T-cell (primary cell): ENCODE results near the gene PCDHA3. TPM values are rescaled to one million over a fixed set of nuclear protein-coding genes. Genes with fewer than 3 reads are reported as not detected.
"Not testable (repeated sequence)": the region's sequence is repeated elsewhere in the genome, so short reads cannot be mapped to it uniquely, and the experiment has no call there.

ENCODE experiments used
- ATAC-seq, 4 experiments: fragments of 200-7000 bp in 3 of 4; fragments of 150-1000 bp in 1 of 4; cut with Tn5 transposase; replicated peaks in 1 of 4; 1 replicate in 3 of 4; 2 replicates in 1 of 4; pipeline ENCODE4 v1.10.0; 2021; ENCODE audit warnings: moderate library complexity in 3 of 4, mild to moderate bottlenecking in 2 of 4, moderate number of reproducible peaks in 1 of 4
- CTCF ChIA-PET, 2 donors: fragments of 300-600 bp; sonication (Branson Sonifier 250); formaldehyde crosslinking; loops; one replicate each; lab custom pipeline; 2022; ENCODE audit warnings: antibody characterized with exemption in 2 of 2; lab: Charles Lee
- POLR2A ChIA-PET, 2 donors: fragments of 300-600 bp; sonication (Branson Sonifier 250); formaldehyde crosslinking; loops; one replicate each; lab custom pipeline; 2022; ENCODE audit warnings: antibody characterized with exemption in 2 of 2; lab: Charles Lee
- DNase-seq, 35 experiments: peaks; one replicate each; pipeline versions ENCODE4 v3.0.0 to v3.0.0-alpha.2; 2013 to 2023
- H3K27ac ChIP-seq: one replicate; pipeline ENCODE4 v1.5.1; 2013; ENCODE audit warnings: low read length
- H3K27me3 ChIP-seq, 2 experiments: replicated peaks in 1 of 2; 1 replicate in 1 of 2; 2 replicates in 1 of 2; pipeline versions ENCODE4 v1.6.1 to v1.7.0; 2013; ENCODE audit warnings: low read length in 1 of 2, mixed read lengths in 1 of 2; ENCODE audit not compliant: control insufficient read depth in 2 of 2, insufficient read depth in 2 of 2; ENCODE audit errors: extremely low read depth in 1 of 2
- H3K36me3 ChIP-seq, 2 donors: 1 replicate in 1 of 2; 2 replicates in 1 of 2; pipeline versions ENCODE4 v1.6.1 to v1.7.0; 2013; ENCODE audit warnings: low read length in 1 of 2; ENCODE audit not compliant: control insufficient read depth in 2 of 2, insufficient read depth in 1 of 2; ENCODE audit errors: extremely low read depth in 1 of 2
- H3K4me1 ChIP-seq, 2 experiments: 1 replicate in 1 of 2; 2 replicates in 1 of 2; pipeline versions ENCODE4 v1.6.1 to v1.7.0; 2013; ENCODE audit warnings: low read length in 2 of 2, mixed read lengths in 1 of 2; ENCODE audit not compliant: insufficient read depth in 2 of 2, control insufficient read depth in 1 of 2; ENCODE audit errors: extremely low read depth in 1 of 2
- H3K4me3 ChIP-seq, 2 donors: 1 replicate in 1 of 2; 2 replicates in 1 of 2; pipeline versions ENCODE4 v1.5.1 to v1.7.0; 2013; ENCODE audit warnings: mild to moderate bottlenecking in 2 of 2, low read length in 1 of 2, moderate library complexity in 1 of 2; ENCODE audit not compliant: control insufficient read depth in 1 of 2; ENCODE audit errors: extremely low read depth in 1 of 2
- H3K9me3 ChIP-seq: 2 replicates; pipeline ENCODE4 v1.7.0; 2013
- H3K27ac Mint-ChIP-seq, 2 donors: one replicate each; pipeline ENCODE4 v1.8.0; 2020 to 2021; ENCODE audit warnings: mild to moderate bottlenecking in 2 of 2, mixed read lengths in 2 of 2
- H3K27me3 Mint-ChIP-seq, 2 donors: one replicate each; pipeline ENCODE4 v1.8.0; 2021 to 2022; ENCODE audit warnings: mixed read lengths in 2 of 2
- H3K36me3 Mint-ChIP-seq: one replicate; pipeline ENCODE4 v1.8.0; 2021; ENCODE audit warnings: mixed read lengths
- H3K4me1 Mint-ChIP-seq, 3 donors: one replicate each; pipeline ENCODE4 v1.8.0; 2020 to 2022; ENCODE audit warnings: mixed read lengths in 3 of 3, mild to moderate bottlenecking in 1 of 3
- H3K4me3 Mint-ChIP-seq, 3 donors: one replicate each; pipeline ENCODE4 v1.8.0; 2020 to 2022; ENCODE audit warnings: mild to moderate bottlenecking in 3 of 3, mixed read lengths in 3 of 3, moderate library complexity in 3 of 3
- H3K9me3 Mint-ChIP-seq, 3 donors: one replicate each; pipeline ENCODE4 v1.8.0; 2020 to 2022; ENCODE audit warnings: mixed read lengths in 3 of 3
- WGBS: methylation state at CpG from one replicate; pipeline ENCODE4 v1.1.5; 2013; ENCODE audit warnings: missing lambda C conversion rate; ENCODE audit not compliant: insufficient coverage; 5-methylcytosine and 5-hydroxymethylcytosine counted together
- total RNA-seq, 35 experiments: library from RNA in 6 of 35; stranded (reverse) in 6 of 35; fragments of 120-200 nt in 1 of 35; gene quantifications; one replicate each; pipeline versions ENCODE4 v1.2.1 to v1.2.4 and lab custom pipeline; 2013 to 2026

The PCDHA3 gene
- total RNA-seq, 5 donors from 2014 or later (not counting 1 experiment from before 2014, with no cell fraction given), result not detected

DNA sequence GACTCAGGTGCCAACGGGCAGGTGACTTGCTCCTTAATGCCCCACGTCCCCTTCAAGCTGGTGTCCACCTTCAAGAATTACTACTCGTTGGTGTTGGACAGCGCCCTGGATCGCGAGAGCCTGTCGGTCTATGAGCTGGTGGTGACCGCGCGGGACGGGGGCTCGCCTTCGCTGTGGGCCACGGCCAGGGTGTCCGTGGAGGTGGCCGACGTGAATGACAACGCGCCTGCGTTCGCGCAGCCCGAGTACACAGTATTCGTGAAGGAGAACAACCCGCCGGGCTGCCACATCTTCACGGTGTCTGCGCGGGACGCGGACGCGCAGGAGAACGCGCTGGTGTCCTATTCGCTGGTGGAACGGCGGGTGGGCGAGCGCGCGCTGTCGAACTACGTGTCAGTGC, 13.4 kb upstream of the PCDHA3 start:
- H3K36me3 ChIP-seq, CTCF ChIA-PET, H3K9me3 ChIP-seq, H3K4me1 Mint-ChIP-seq, POLR2A ChIA-PET, H3K4me3 Mint-ChIP-seq, ATAC-seq, H3K4me3 ChIP-seq, DNase-seq, H3K36me3 Mint-ChIP-seq, H3K4me1 ChIP-seq, H3K27ac Mint-ChIP-seq, H3K27ac ChIP-seq: not testable (repeated sequence)
- peaks cover 8 to 45% (median 43%) of the 10 kb centered on the region in 3 donors for H3K9me3 Mint-ChIP-seq
- WGBS, result 65% methylated on average over 43 of the region's 44 CpGs
- peaks cover 2 to 31% of the 10 kb centered on the region in 2 experiments for H3K27me3 ChIP-seq
- H3K27me3 Mint-ChIP-seq, result peaks cover 22 to 36% of the 10 kb centered on the region in 2 donors

DNA sequence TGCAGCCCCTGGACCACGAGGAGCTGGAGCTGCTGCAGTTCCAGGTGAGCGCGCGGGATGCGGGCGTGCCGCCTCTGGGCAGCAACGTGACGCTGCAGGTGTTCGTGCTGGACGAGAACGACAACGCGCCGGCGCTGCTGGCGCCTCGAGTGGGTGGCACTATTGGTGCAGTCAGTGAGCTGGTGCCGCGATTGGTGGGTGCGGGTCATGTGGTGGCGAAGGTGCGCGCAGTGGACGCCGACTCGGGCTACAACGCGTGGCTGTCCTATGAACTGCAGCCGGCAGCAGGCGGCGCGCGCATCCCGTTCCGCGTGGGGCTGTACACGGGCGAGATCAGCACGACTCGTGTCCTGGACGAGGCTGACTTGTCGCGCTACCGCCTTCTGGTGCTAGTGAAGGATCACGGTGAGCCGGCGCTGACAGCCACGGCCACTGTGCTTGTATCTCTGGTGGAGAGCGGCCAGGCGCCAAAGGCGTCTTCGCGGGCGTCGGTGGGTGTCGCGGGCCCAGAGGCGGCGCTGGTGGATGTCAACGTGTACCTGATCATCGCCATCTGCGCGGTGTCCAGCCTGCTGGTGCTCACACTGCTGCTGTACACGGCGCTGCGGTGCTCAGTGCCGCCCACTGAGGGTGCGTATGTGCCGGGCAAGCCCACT, 12.9 kb upstream of the PCDHA3 start:
- ATAC-seq, H3K36me3 ChIP-seq, DNase-seq, H3K4me1 ChIP-seq, POLR2A ChIA-PET, H3K4me3 Mint-ChIP-seq, H3K36me3 Mint-ChIP-seq, H3K9me3 ChIP-seq, H3K4me3 ChIP-seq, H3K27ac Mint-ChIP-seq, H3K4me1 Mint-ChIP-seq, H3K27ac ChIP-seq, CTCF ChIA-PET: not testable (repeated sequence)
- WGBS, result 57% methylated on average over 70 of the region's 70 CpGs
- peaks cover 25 to 40% of the 10 kb centered on the region in 2 donors for H3K27me3 Mint-ChIP-seq
- H3K27me3 ChIP-seq, result peaks cover 2 to 28% of the 10 kb centered on the region in 2 experiments
- H3K9me3 Mint-ChIP-seq, result peaks cover 7 to 44% (median 43%) of the 10 kb centered on the region in 3 donors

DNA sequence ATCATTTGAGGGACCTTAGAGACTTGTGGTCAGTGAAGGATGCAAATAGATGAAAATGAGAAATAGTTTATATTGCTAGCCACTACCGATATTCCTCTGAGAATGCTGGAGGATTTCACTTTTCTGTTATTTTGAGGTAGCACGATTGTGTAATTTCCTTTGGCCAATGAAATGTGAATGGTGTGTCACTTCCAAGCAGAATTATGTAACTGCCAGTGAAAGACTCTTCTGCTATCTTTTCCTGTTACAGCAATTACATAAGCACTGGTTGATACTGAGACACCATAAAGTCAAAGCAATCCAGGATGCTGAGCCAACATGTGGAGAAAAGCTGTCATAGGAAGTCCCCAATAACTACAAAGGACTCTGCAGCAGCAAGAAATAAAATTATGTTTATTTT, 9.8 kb upstream of the PCDHA3 start:
- H3K27me3 ChIP-seq, result peaks cover 2 to 31% of the 10 kb centered on the region in 2 experiments
- ChIA-PET CTCF (no interaction called here), POLR2A (no interaction called here)
- H3K27ac ChIP-seq, result no peak overlapping the region
- H3K36me3 ChIP-seq, result no peaks in the 10 kb centered on the region
- no peaks in the 10 kb centered on the region for H3K4me1 Mint-ChIP-seq
- ATAC-seq (no peak), DNase-seq (no peak)
- H3K9me3 Mint-ChIP-seq, result peaks cover 8 to 39% (median 38%) of the 10 kb centered on the region in 3 donors
- peaks cover 32 to 40% of the 10 kb centered on the region in 2 donors for H3K27me3 Mint-ChIP-seq
- no peak overlapping the region for H3K4me3 Mint-ChIP-seq
- H3K27ac Mint-ChIP-seq, result no peak overlapping the region
- 60% methylated on average over 1 of the region's 2 CpGs for WGBS
- H3K9me3 ChIP-seq, result peaks cover 11% of the 10 kb centered on the region
- no peak overlapping the region for H3K4me3 ChIP-seq
- H3K4me1 ChIP-seq, result no peaks in the 10 kb centered on the region
- peaks cover 8% of the 10 kb centered on the region for H3K36me3 Mint-ChIP-seq

DNA sequence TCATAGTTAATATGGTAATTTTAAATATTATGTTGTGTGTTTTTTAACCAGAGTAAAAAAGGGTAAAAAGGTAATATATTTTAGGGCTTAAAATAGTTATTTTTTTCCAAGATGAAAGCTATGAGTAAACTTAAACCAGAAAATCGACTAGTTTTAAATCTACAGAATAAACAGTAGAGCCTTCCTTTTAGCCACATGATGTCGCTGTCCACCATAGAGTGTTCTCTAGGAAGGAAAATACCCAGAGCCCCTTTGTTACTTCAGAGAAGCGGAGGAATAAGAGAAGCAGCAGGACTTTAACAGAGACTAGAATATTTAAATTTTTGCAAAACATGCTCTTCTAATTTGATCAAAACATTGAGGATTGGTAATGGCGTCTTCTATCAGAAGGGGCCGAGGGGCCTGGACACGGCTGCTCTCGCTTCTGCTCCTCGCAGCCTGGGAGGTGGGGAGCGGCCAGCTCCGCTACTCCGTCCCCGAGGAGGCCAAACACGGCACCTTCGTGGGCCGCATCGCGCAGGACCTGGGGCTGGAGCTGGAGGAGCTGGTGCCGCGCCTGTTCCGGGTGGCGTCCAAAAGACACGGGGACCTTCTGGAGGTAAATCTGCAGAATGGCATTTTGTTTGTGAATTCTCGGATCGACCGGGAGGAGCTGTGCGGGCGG, 6.1 kb upstream of the PCDHA3 start, which contains the start of gene PCDHA2:
Gene PCDHA2, plus strand, starts transcription at position 258 of the 664 bp plus-strand sequence.
- ChIA-PET CTCF (no interaction called here), POLR2A (no interaction called here)
- Histone ChIP-seq H3K27ac (no peak within 1 kb of the TSS), H3K4me1 (no peaks in the 10 kb centered on the region), H3K36me3 (no peaks in the 10 kb centered on the region), H3K27me3 (peaks cover 0 to 22% of the 10 kb centered on the region in 2 experiments), H3K9me3 (peaks cover 6% of the 10 kb centered on the region), H3K4me3 (no peak within 1 kb of the TSS)
- no peak within 1 kb of the TSS for H3K4me3 Mint-ChIP-seq
- 37% methylated on average over 24 of the region's 27 CpGs for WGBS
- DNase-seq, result no peak
- no peak within 1 kb of the TSS for H3K27ac Mint-ChIP-seq
- no peak for ATAC-seq
- H3K27me3 Mint-ChIP-seq, result peaks cover 24 to 30% of the 10 kb centered on the region in 2 donors
- peaks cover under 1% of the 10 kb centered on the region for H3K36me3 Mint-ChIP-seq
- H3K9me3 Mint-ChIP-seq, result peaks cover 5 to 33% (median 30%) of the 10 kb centered on the region in 3 donors
- H3K4me1 Mint-ChIP-seq, result no peaks in the 10 kb centered on the region

DNA sequence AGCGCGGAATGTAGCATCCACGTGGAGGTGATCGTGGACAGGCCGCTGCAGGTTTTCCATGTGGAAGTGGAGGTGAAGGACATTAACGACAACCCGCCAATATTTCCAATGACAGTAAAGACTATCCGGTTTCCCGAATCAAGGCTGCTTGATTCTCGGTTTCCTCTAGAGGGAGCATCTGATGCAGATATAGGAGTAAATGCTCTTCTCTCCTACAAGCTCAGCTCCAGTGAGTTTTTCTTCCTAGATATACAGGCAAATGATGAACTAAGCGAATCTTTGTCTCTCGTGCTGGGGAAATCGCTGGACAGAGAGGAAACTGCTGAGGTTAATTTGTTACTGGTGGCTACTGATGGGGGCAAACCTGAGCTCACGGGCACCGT, 5.6 kb upstream of the PCDHA3 start:
- Histone ChIP-seq H3K4me3 (no peak overlapping the region), H3K36me3 (no peaks in the 10 kb centered on the region), H3K27ac (no peak overlapping the region), H3K9me3 (peaks cover 10% of the 10 kb centered on the region), H3K4me1 (no peaks in the 10 kb centered on the region), H3K27me3 (peaks cover 0 to 22% of the 10 kb centered on the region in 2 experiments)
- H3K4me1 Mint-ChIP-seq, result no peaks in the 10 kb centered on the region
- H3K36me3 Mint-ChIP-seq, result no peaks in the 10 kb centered on the region
- peaks cover 26 to 33% of the 10 kb centered on the region in 2 donors for H3K27me3 Mint-ChIP-seq
- no peak overlapping the region for H3K27ac Mint-ChIP-seq
- no peak overlapping the region for H3K4me3 Mint-ChIP-seq
- H3K9me3 Mint-ChIP-seq, result peaks cover 4 to 38% (median 28%) of the 10 kb centered on the region in 3 donors
- CTCF ChIA-PET, result no interaction called here
- DNase-seq, result no peak
- 20% methylated on average over 5 of the region's 15 CpGs for WGBS
- ATAC-seq, result no peak
- POLR2A ChIA-PET, result no interaction called here

DNA sequence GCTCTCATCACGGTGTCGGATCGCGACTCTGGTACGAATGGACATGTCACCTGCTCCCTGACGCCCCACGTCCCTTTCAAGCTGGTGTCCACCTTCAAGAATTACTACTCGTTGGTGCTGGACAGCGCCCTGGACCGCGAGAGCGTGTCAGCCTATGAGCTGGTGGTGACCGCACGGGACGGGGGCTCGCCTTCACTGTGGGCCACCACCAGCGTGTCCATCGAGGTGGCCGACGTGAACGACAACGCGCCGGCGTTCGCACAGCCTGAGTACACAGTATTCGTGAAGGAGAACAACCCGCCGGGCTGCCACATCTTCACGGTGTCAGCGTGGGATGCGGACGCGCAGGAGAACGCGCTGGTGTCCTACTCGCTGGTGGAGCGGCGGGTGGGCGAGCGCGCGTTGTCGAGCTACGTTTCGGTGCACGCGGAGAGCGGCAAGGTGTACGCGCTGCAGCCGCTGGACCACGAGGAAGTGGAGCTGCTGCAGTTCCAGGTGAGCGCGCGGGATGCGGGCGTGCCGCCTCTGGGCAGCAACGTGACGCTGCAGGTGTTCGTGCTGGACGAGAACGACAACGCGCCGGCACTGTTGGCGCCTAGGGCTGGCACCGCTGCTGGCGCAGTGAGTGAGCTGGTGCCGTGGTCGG, 4.7 kb upstream of the PCDHA3 start:
- H3K4me3 ChIP-seq, H3K27ac Mint-ChIP-seq, H3K4me1 Mint-ChIP-seq, ATAC-seq, H3K36me3 Mint-ChIP-seq, H3K36me3 ChIP-seq, CTCF ChIA-PET, H3K27ac ChIP-seq, H3K4me1 ChIP-seq, H3K4me3 Mint-ChIP-seq, POLR2A ChIA-PET, DNase-seq: not testable (repeated sequence)
- peaks cover 4 to 35% (median 32%) of the 10 kb centered on the region in 3 donors for H3K9me3 Mint-ChIP-seq
- peaks cover 24 to 30% of the 10 kb centered on the region in 2 donors for H3K27me3 Mint-ChIP-seq
- Histone ChIP-seq H3K9me3 (peaks cover 10% of the 10 kb centered on the region), H3K27me3 (peaks cover 0 to 24% of the 10 kb centered on the region in 2 experiments)
- 72% methylated on average over 72 of the region's 72 CpGs for WGBS
